Memory B cell (primary cell): ENCODE results near the gene MARK1.

Experiments used
- ATAC-seq: fragments of 150-1000 bp; cut with Tn5 transposase; 2 replicates; pipeline ENCODE4 v1.10.0; 2021; ENCODE audit warnings: low read depth, mild to moderate bottlenecking, moderate library complexity
- DNase-seq, 2 donors: peaks; one replicate each; pipeline ENCODE4 v3.0.0; 2022; ENCODE audit warnings: low spot score in 2 of 2
- H3K27ac Mint-ChIP-seq: one replicate; pipeline ENCODE4 v1.8.0; 2022; ENCODE audit warnings: mild to moderate bottlenecking, moderate library complexity, mixed read lengths
- H3K27me3 Mint-ChIP-seq: one replicate; pipeline ENCODE4 v1.8.0; 2022; ENCODE audit warnings: mixed read lengths
- H3K36me3 Mint-ChIP-seq: one replicate; pipeline ENCODE4 v1.8.0; 2022; ENCODE audit warnings: mild to moderate bottlenecking, mixed read lengths
- H3K4me1 Mint-ChIP-seq: one replicate; pipeline ENCODE4 v1.8.0; 2022; ENCODE audit warnings: mixed read lengths
- H3K4me3 Mint-ChIP-seq: one replicate; pipeline ENCODE4 v1.8.0; 2022; ENCODE audit warnings: mild to moderate bottlenecking, moderate library complexity, mixed read lengths
- H3K9me3 Mint-ChIP-seq: one replicate; pipeline ENCODE4 v1.8.0; 2022; ENCODE audit warnings: mixed read lengths

The MARK1 gene

GRCh38 chr1:220710333-220710732 is 182.4 kb downstream of the MARK1 start:
- peaks cover 27% of the 10 kb centered on the region for H3K4me1 Mint-ChIP-seq
- H3K27ac Mint-ChIP-seq: peak overlapping the region; percentile 62
- no peaks in the 10 kb centered on the region for H3K36me3 Mint-ChIP-seq
- peak overlapping the region; percentile 11 for H3K4me3 Mint-ChIP-seq
- no peaks in the 10 kb centered on the region for H3K9me3 Mint-ChIP-seq
- H3K27me3 Mint-ChIP-seq: no peaks in the 10 kb centered on the region
- ATAC-seq (no peak), DNase-seq (no peak)

GRCh38 chr1:220711056-220711809 is 183.3 kb downstream of the MARK1 start:
- peak in 1 of 2 donors; percentile 39 for DNase-seq
- ATAC-seq: peak; percentile 91
- Mint-ChIP-seq H3K9me3 (peaks cover 2% of the 10 kb centered on the region), H3K27me3 (no peaks in the 10 kb centered on the region), H3K36me3 (no peaks in the 10 kb centered on the region), H3K4me1 (peaks cover 27% of the 10 kb centered on the region), H3K4me3 (peak overlapping the region; percentile 41), H3K27ac (peak overlapping the region; percentile 94)
